GM12873 (cell line): Measurements from ENCODE around the gene ETV4.

Experiments
- CTCF ChIP-seq: IDR thresholded peaks from 2 replicates; pipeline ENCODE4 v1.5.1; 2012; ENCODE audit warnings: low read depth, mild to moderate bottlenecking, moderate library complexity, low read length, control low read depth; ENCODE audit not compliant: insufficient read depth; ENCODE audit errors: missing control alignments

Gene ETV4

DNA sequence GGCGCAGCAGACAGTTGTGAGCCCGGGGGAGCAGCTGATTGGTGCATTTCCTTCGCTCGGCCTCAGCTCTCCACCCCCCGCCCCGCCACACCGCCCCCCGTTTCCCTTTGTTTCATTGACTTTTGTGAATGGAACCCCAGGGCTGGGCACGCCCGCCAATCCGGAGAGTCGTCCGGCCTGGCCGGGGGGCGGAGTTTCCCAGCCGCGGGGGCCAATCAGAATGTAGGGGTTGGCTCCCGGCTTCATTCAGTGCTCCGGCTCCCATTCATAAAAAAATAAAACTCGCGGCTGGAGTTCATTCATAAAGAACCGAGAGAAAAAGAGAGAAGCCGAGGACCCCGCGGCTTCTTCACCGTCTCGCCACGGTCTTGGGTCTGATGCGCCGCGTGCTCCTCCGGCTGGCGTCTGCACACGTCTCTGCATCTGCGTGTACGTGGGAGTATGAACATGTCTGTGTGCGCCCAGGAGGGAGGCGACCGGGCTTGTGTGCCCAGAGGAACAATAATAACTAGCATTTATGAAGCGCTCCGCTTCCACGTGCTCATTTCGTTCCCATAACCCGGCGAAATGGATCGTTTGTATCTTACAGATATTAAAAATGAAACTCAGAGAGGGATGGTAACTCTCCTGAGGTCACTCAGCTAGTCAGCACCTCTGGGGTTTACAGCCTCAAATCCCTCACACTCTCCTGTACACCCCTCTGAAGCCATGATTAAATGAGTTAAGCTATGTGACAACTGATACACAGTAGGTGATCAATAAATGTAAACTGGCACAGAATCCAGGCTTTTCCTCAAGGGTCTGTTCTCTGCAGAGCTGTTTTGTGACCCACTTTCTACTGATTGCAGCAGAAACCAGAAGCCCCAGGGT lies at the start of gene ETV4:
Gene ETV4 (minus strand): TSS at position 22 of the 870 bp plus-strand sequence. CDS start 723 bp downstream, outside the sequence.
- no peak for TF ChIP-seq CTCF

GRCh38 chr17:43595466-43595865 lies 49.3 kb upstream of the ETV4 start:
- TF ChIP-seq CTCF: no peak

GRCh38 chr17:43591779-43592562 lies 45.8 kb upstream of the ETV4 start:
- no peak for TF ChIP-seq CTCF

GRCh38 chr17:43591001-43591400 lies 44.9 kb upstream of the ETV4 start:
- TF ChIP-seq CTCF: no peak

DNA sequence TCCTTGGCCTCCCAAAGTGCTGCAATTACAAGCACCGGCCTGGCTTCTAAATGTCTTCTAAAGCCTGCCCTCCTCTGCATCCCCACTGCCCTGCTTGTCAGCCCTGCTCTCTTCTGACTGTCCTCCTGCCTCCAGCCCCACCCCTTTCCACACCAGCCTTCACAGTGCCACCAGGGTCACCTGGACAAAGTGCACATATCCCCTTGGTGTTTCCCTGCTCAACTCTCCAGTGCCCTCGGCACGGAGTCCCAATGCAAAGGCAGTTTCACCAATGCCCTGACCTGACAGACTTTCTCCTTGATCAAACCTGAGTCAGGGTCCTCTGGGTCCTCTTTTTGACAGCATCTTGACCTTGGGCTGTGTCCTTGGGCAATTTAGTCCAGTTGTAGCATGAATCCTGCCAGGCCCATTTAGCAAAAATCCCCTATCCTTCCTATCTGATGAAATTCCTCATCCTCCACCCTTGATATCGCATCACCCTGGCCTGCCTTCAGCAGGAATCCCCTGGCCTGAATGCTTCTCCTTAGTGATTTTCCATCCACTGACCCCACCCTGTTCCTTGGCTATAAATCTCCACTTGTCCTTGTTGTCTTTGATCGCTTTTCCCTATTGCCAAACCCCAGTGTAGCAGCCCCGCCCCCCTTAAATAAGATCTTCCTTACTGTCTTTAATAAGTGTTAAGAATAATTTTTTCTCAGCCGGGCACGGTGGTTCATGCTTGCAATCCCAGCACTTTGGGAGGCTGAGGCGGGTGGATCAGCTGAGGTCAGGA lies 42.7 kb upstream of the ETV4 start:
- no peak for TF ChIP-seq CTCF

DNA sequence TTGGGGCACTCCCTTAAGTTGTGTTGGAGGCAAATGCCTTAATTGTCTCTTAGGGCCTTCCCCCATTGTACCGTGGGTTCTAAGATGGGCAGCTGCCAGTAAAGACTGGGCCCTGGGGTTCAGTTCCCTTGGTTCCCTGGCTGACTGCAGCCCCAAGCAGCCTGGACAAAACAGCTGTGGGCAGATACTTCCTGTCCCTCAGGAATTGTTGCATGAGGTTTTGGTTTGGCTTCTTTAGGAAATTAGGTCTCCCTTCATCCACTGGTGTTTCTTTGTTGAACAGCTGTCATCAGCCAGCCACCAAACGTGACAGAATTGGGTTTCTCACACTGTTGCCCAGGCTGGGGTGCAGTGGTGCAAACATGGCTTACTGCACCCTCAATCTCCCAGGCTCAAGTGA lies 42.0 kb upstream of the ETV4 start:
- TF ChIP-seq CTCF: no peak
